Gastroesophageal sphincter (tissue), 4 donors: ENCODE measurements around the gene DNAJC9. TPM values are rescaled to one million over a fixed set of nuclear protein-coding genes. Genes with fewer than 3 reads are reported as not detected.
"Not testable (repeated sequence)": the region's sequence is repeated elsewhere in the genome, so short reads cannot be mapped to it uniquely, and the experiment has no call there.

ENCODE experiments used
- ATAC-seq: fragments of 150-250 bp; one replicate; pipeline ENCODE4 v1.9.1; 2016; ENCODE audit warnings: mild to moderate bottlenecking, moderate library complexity
- H3K27ac ChIP-seq, 4 donors: fragments of 200-600 bp; sonication (generic) in 3 of 4; 1 replicate in 3 of 4; 2 replicates in 1 of 4; pipeline ENCODE4 v1.5.1; 2016 to 2019
- H3K27me3 ChIP-seq: fragments of 200-600 bp; sonication (generic); one replicate; pipeline ENCODE4 v1.5.1; 2019
- H3K36me3 ChIP-seq, 2 donors: fragments of 200-600 bp; sonication (generic); one replicate each; pipeline ENCODE4 v1.5.1; 2019; ENCODE audit warnings: control low read depth in 1 of 2
- H3K4me1 ChIP-seq, 3 donors: fragments of 200-600 bp; sonication (generic); 1 replicate in 2 of 3; 2 replicates in 1 of 3; pipeline ENCODE4 v1.5.1; 2016 to 2019; ENCODE audit warnings: control low read depth in 2 of 3
- H3K4me3 ChIP-seq, 2 donors: fragments of 200-600 bp; sonication (generic); one replicate each; pipeline ENCODE4 v1.5.1; 2019; ENCODE audit warnings: mild to moderate bottlenecking in 1 of 2, moderate library complexity in 1 of 2
- H3K9me3 ChIP-seq, 3 donors: fragments of 200-600 bp; sonication (generic); one replicate each; pipeline ENCODE4 v1.5.1; 2017 to 2019; ENCODE audit warnings: control low read depth in 2 of 3
- EP300 ChIP-seq: sonication (generic); formaldehyde crosslinking; IDR thresholded peaks from one replicate; pipeline ENCODE4 v1.6.1; 2017; ENCODE audit warnings: antibody characterized with exemption, mild to moderate bottlenecking
- POLR2A ChIP-seq, 2 donors: fragments of 450-650 bp; IDR thresholded peaks; one replicate each; pipeline ENCODE4 v1.6.1; 2017; ENCODE audit warnings: antibody characterized with exemption in 2 of 2, mild to moderate bottlenecking in 2 of 2, moderate library complexity in 1 of 2
- POLR2AphosphoS5 ChIP-seq: sonication (generic); formaldehyde crosslinking; IDR thresholded peaks from one replicate; pipeline ENCODE4 v1.6.1; 2017; ENCODE audit warnings: antibody characterized with exemption
- WGBS, 2 donors: methylation state at CpG; one replicate each; pipeline ENCODE4 v1.1.5; 2018; ENCODE audit warnings: low coverage in 1 of 2; 5-methylcytosine and 5-hydroxymethylcytosine counted together
- total RNA-seq, 4 donors: library from RNA; depleted of rRNA; stranded (reverse); fragments of >200 nt; gene quantifications; one replicate each; pipeline ENCODE4 v1.1.0, GENCODE V29; 2016
- TF ChIP-seq, protein P1 (sequence below), 4 experiments: fragments of 200-600 bp in 2 of 4; fragments of 450-650 bp in 2 of 4; sonication (generic) in 1 of 4; IDR thresholded peaks; one replicate each; pipeline ENCODE4 v1.5.1; 2017 to 2019; ENCODE audit warnings: antibody characterized with exemption in 4 of 4, mild to moderate bottlenecking in 2 of 4, moderate library complexity in 2 of 4

DNAJC9 gene
- total RNA-seq, 4 donors from 2014 or later: 11.8 to 20.2 (median 14.3) TPM

DNA sequence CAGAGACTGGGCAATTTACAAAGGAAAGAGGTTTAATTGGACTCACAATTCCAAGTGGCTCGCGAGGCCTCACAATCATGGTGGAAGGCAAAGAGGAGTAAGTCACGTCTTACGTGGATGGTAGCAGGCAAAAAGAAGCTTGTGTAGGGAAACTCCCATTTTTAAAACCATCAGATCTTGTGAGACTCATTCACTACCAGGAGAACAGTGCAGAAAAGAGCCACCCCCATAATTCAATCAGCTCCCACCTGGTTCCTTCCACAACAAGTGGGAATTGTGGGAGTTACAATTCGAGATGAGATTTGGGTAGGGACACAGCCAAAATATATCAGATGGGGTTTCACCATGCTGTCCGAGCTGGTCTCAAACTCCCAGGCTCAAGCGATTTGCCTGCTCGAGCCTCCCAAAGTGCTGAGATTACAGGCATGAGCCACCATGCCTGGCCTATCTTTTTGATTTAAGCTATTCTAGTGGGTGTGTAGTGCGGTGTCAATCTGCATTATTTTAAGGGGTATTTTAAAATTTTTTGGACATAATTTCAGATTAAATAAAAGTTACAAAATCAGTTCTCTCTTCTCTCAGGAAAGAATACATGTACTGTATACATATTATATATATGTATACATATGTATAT is 14.4 kb upstream of the DNAJC9 start:
- Histone ChIP-seq H3K36me3 (no peaks in the 10 kb centered on the region), H3K4me3 (no peak overlapping the region), H3K27ac (no peak overlapping the region), H3K27me3 (no peaks in the 10 kb centered on the region), H3K9me3 (no peaks in the 10 kb centered on the region), H3K4me1 (no peaks in the 10 kb centered on the region)
- ATAC-seq: no peak
- TF ChIP-seq POLR2AphosphoS5: no peak
- TF ChIP-seq, protein P1, sequence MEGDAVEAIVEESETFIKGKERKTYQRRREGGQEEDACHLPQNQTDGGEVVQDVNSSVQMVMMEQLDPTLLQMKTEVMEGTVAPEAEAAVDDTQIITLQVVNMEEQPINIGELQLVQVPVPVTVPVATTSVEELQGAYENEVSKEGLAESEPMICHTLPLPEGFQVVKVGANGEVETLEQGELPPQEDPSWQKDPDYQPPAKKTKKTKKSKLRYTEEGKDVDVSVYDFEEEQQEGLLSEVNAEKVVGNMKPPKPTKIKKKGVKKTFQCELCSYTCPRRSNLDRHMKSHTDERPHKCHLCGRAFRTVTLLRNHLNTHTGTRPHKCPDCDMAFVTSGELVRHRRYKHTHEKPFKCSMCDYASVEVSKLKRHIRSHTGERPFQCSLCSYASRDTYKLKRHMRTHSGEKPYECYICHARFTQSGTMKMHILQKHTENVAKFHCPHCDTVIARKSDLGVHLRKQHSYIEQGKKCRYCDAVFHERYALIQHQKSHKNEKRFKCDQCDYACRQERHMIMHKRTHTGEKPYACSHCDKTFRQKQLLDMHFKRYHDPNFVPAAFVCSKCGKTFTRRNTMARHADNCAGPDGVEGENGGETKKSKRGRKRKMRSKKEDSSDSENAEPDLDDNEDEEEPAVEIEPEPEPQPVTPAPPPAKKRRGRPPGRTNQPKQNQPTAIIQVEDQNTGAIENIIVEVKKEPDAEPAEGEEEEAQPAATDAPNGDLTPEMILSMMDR (IDR thresholded peaks at IDR 0.05): no peak
- TF ChIP-seq EP300: no peak
- no peak for TF ChIP-seq POLR2A (IDR thresholded peaks at IDR 0.05)
- 91 to 98% methylated on average over 5 to 8 of the region's 9 CpGs for WGBS, 2 donors

DNA sequence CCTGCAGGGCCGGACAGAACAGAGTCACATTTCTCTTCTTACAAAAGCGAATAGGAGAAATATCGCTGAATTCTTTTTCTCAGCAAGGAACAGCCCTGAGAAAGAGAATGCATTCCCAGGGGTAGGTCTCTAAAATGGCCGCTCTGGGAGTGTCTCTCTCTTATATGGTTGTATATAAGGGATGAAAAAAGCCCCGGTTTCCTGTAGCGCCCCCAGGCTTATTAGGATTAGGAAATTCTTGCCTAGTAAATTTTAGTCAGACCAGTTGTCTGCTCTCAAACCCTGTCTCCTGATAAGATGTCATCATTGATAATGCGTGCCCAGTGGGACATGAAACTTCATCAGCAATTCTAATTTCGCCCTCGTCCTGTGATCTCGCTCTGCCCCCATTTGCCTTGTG is 11.6 kb upstream of the DNAJC9 start:
- not testable (repeated sequence) for H3K27ac ChIP-seq, H3K4me1 ChIP-seq, H3K9me3 ChIP-seq, H3K36me3 ChIP-seq, ATAC-seq, H3K27me3 ChIP-seq, H3K4me3 ChIP-seq
- 91 to 96% methylated on average over 9 to 10 of the region's 10 CpGs for WGBS, 2 donors

DNA sequence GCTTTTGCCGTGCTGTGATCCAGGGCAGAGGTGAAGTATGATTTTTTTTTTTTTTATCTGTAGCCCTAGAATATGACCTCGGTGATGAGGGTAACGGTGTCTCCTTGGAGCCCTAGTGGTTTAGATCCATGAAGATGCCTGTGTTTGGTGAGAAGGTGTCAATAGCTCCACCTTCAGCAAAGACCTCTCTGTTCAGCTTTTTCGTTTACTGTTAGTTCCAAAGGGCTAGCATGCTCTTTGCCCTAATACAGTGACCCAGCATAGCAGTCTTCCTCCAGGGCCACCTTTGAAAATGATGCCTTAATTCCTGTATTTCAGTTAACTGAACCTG is 6.1 kb upstream of the DNAJC9 start:
- ATAC-seq: no peak
- peak overlapping the region; percentile 80 to 93 (median 90) for H3K27ac ChIP-seq
- H3K9me3 ChIP-seq: no peaks in the 10 kb centered on the region
- H3K4me3 ChIP-seq: peak overlapping the region; percentile 76 to 82
- no peak for TF ChIP-seq POLR2A (IDR thresholded peaks at IDR 0.05)
- no peak for TF ChIP-seq EP300
- TF ChIP-seq POLR2AphosphoS5: no peak
- TF ChIP-seq, protein P1 (IDR thresholded peaks at IDR 0.05): no peak
- H3K4me1 ChIP-seq: peaks cover 9 to 35% (median 16%) of the 10 kb centered on the region in 3 donors
- H3K27me3 ChIP-seq: no peaks in the 10 kb centered on the region
- 0% methylated on average over 4 of the region's 4 CpGs for WGBS, 2 donors
- peaks cover 0 to 29% of the 10 kb centered on the region in 2 donors for H3K36me3 ChIP-seq

DNA sequence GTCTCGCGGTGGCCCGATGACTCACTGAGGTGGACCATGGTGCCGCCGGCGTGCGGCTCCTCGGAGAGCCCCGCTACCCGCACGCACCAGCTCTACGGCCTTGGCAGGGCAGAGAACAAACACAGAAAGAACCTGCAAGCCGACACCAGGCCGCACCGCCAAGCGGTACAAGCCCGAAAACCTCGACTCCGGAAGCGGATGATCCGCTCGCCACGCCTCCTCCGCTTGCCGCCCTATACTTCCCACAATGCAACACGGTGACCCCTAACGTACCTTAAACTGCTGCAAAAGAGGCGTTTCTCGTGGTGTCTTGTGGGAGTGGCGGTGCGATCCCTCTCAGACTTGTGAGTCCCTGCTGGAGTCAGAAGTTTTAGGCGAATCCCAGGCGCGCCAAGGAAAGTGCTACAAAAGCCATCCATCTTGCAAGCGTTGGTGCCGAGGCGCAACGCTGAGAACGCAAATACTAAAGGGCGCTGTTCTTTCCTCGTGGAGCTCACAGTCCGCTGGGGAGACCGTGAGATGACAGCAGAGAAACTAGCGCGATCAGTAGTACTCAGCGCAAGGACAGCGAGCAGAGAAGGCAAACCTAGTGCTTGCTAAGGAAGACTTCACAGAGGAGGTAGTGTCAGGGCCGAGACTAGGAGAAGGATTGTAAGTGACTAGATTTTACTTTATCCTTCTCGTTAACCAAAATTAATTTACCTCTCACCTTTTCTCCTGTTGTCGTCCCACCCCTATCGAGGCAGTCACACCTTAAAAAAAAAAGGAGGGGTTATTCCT is 5.6 kb upstream of the DNAJC9 start, which contains the start of gene MRPS16:
Gene MRPS16, minus strand, starts transcription at position 200 of the 780 bp plus-strand sequence. Its CDS starts 162 bp downstream, at position 38.
- TF ChIP-seq POLR2AphosphoS5 (peak; percentile 83), EP300 (no peak), POLR2A (IDR thresholded peaks at IDR 0.05) (peak; percentile 44 to 60)
- TF ChIP-seq, protein P1 (IDR thresholded peaks at IDR 0.05): peak in 3 of 4 experiments; percentile 15 to 20 (median 17)

DNA sequence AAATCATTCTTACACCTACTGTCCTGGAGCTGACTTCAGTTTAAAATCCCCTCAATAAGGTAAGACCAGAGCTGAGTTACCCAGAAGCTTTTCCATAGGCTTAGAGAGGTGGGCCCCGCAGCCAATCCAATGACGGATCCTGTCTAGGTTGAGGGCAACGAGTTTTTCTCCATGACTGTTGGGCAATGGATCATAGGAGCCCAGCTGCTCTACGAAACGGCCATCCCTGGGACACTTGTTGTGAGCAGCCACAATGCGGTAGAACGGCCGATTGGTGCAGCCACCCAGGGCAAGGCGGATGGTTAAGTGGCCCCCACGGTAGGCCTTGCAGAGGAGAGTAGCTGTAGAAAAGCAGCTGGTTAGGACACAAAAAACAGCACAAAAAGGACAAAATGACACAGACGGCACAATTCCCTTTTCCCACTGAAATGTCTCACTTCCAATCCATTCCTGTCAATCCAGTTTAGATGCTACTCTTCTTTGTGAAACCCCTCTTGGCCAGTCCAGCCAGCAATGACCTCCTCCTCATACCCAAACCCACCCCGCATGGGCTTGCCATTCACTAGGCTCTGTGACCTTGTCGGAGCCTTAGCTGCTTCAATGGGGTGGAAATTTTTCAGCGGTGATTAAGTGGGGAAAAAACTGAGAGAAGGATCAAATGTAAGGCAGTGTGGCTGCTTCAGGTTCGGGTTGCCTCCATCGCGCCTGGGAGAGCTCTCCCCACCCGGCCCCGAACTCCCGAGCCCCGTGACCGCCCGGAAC is 4.8 kb upstream of the DNAJC9 start:
- peaks cover 13 to 44% (median 20%) of the 10 kb centered on the region in 3 donors for H3K4me1 ChIP-seq
- ATAC-seq: peak; percentile 84
- H3K36me3 ChIP-seq: peaks cover 0 to 29% of the 10 kb centered on the region in 2 donors
- H3K27ac ChIP-seq: peak overlapping the region; percentile 79 to 93 (median 90)
- H3K9me3 ChIP-seq: no peaks in the 10 kb centered on the region
- H3K27me3 ChIP-seq: no peaks in the 10 kb centered on the region
- TF ChIP-seq POLR2A (IDR thresholded peaks at IDR 0.05) (no peak), EP300 (no peak), POLR2AphosphoS5 (no peak)
- TF ChIP-seq, protein P1 (IDR thresholded peaks at IDR 0.05): no peak
- WGBS, 2 donors: 9 to 17% methylated on average over 8 to 18 of the region's 23 CpGs
- H3K4me3 ChIP-seq: peak overlapping the region; percentile 76 to 82

More for the DNA sequence above, 5.6 kb upstream of the DNAJC9 start, which contains the start of gene MRPS16:
- WGBS, 2 donors: 0% methylated on average over 12 to 17 of the region's 51 CpGs
- Histone ChIP-seq H3K27me3 (no peaks in the 10 kb centered on the region), H3K36me3 (peaks cover 0 to 29% of the 10 kb centered on the region in 2 donors), H3K4me1 (peaks cover 11 to 41% (median 19%) of the 10 kb centered on the region in 3 donors), H3K4me3 (peak within 1 kb of the TSS; percentile 76 to 82), H3K27ac (peak within 1 kb of the TSS; percentile 80 to 93 (median 90)), H3K9me3 (no peaks in the 10 kb centered on the region)
- ATAC-seq: peak; percentile 99
